ENCODE data around the gene FOXP1.

Gene FOXP1

GRCh38 chr3:70963431-70964275 lies 619.9 kb downstream of the FOXP1 start:
- DNase-seq: peak in 1 of 56 donors; percentile 14

DNA sequence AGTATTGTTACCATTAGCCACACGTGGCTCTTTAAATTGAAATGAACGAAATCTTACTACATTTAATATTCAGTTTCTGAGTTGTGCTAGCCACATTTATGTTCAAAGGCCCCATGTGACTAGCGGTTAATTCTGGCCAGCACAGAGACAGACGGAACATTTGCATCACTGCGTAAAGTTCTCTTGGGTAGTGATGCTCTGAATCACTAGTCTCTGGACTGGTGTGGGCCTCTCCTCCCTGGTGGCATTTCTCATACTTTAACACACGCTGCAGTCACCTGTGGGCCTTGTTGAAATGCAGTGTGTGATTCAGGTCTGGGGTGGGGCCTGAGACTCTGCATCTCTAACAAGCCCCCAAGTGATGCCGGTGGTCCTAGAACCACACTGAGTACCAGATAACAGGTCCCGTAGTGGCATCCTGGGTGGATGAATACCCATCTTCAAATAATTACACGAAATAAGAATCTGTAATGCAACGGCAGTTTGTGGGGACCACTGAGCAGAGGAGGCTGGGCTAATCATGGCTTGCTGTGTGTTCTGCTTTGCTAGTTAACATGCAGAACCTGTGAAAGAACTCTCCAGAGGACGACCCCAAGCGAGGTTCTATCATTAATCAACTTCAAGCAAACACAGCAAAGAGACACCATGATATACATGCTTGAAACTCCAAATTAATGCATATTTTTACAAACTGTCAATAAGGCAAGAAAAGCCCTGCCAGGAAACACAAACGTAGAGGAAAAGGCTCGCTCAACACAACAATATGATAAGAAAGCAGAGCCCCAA lies 623.8 kb downstream of the FOXP1 start:
- DNase-seq: no peak

DNA sequence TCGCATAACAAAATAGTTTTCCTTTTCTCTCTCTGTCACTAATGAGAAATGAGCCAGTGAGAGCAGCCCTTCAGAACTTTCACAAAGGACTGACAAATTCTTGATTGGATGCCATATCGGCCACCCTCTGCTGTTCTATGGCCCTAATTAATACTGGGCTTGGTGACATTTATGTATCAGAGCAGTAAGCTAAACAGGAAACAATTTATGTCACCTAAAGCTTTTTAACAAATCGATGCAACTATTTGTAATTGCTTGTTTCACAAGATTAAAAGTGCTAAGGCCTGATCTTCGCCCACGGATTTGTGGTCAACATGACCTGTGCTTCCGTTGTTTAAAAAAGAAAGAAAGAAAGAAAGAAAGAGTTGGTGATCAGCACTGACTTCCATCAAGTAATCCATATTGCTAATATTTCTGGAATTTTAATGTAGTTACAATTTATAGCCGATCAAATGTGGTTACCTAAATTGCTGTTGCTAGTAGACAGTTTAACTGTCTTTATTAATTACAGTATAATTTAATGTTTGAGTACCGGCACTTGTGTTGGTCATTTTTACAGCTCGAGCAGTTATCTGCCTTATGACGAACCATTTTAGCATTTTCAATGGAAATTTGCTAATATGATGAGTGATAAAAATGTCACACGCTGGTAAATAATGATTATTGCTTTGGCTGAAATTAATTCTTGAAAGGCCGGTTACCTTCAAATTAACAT lies 631.3 kb downstream of the FOXP1 start:
- DNase-seq: no peak

DNA sequence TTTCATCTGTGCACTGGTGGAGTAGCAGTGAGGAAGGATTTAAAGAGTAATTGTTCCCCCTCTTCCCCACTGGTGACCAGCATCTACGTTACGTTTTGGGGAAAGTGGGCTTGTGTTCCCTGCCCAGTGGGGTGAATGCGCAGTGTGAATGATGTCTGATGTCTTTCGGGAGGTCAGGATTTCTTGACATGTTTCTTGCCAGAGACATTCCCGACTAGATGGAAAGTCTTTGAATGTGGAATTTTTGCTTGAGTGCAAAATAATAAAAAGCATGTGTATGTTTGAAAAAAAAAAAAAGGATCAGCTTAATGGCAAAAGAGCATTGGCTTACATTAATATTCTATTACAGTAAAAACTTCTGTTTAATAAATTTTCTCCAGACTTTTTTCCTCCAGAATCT lies 632.2 kb downstream of the FOXP1 start:
- DNase-seq: no peak

GRCh38 chr3:70947579-70947978 lies 635.9 kb downstream of the FOXP1 start:
- no peak for DNase-seq

- no peak for DNase-seq
These were observed 639.6 kb downstream of the FOXP1 start for GRCh38 chr3:70943886-70944285.

DNA sequence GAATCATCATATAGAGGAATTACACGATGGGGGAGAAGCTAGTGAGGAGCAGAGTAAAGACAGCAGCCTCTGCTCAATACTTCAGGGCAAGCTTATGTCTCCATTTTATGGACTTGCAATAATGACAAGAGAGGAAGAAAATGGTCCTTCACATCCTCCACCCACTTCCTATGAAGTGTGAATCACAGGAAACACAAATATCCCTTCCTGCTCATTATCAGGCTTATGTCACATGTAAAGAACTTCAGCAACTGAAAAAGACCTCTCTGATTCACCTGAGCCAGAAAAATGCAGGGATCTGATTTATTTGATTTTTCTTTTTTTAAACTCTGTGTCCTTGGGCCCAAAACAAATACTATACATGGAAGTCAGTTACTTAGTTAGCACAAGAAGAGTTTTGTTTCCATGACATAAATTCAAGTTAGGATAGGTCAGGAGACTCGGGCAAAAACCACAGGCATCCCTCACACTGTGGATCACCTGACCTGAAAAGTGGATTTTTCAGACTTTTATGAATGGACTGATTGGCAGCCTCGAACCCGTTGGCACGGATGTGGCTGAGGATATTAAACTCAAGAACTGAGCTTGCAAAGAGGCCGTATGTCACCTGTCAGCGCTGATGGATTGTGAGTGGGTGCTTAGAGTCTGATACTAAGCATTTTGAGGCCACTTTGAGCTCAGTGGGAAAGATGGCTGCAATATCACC lies 650.3 kb downstream of the FOXP1 start:
- DNase-seq: no peak

DNA sequence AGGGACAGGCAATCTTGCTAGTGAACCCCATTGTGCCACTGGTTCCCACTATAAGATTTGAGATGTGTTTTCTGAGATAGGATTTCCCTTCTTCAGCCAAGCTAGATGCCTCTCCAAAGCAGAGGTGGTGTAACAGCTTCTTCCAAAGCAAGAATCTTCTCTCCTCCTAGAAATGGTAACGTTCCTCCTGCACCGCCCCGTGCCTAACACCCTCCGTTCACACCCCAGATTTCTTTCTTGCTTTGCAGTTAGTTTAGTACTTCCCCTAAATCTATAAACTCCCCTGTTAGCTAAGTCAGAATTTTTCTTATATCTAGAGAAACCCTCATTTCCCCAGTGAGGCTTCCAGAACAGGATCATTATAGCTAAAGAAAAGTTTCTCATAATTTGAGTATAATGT lies 653.5 kb downstream of the FOXP1 start:
- no peak for DNase-seq

GRCh38 chr3:70927239-70927638 lies 656.3 kb downstream of the FOXP1 start:
- no peak for DNase-seq

GRCh38 chr3:70926835-70927234 lies 656.7 kb downstream of the FOXP1 start:
- no peak for DNase-seq

- no peak for DNase-seq
These were observed 663.9 kb downstream of the FOXP1 start for GRCh38 chr3:70919661-70920060.

DNA sequence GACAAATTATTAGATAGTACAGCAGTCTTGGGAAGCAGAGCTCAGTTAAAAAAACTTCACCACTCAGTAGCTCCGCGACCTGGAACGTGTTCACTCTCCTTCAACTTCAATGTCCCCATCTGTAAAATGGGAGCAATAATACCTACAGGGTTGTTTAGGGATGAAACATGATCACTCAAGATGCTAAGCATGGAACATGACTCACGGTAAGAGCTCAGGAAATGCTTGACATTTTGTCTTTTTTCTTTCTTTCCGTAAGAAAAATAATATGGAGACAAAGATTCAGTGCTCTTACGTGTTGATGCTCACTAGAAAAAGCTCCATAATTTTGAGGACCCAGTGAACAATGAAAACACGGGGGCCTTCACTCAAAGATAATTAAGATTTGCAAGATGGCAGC lies 664.4 kb downstream of the FOXP1 start:
- no peak for DNase-seq

DNA sequence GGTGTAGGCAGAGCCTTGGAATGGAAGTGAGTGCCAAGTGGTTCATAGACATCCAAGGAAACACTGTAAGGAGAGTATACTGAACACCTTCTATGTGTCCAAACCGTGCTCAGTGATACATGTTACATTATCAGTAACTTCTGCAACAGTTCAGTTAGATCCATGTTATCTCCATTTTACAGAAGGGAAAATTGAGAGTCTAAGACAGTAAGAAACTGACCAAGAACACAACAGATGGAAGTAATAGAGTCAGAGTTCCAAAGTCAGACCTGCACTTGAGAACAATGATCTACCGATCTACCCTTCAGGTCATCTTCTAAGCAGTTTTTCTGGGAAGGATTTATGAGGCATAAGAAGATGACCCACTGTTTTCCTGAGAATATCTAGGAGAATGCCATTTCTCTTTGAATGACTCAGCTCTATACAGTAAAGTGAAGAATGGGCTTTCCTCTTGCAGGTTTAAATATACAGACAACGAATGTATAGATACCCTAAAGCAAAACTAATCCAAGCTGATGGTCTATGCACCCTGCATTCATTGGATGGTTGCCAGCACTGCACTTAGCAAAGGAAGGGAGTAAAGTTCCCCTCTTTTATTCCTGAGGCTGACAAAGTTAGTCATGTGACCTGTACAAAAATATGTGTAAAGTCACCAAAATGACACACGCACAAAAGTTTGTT lies 667.0 kb downstream of the FOXP1 start:
- DNase-seq: no peak

- DNase-seq: no peak
These were observed 668.7 kb downstream of the FOXP1 start for GRCh38 chr3:70914862-70915261.

DNA sequence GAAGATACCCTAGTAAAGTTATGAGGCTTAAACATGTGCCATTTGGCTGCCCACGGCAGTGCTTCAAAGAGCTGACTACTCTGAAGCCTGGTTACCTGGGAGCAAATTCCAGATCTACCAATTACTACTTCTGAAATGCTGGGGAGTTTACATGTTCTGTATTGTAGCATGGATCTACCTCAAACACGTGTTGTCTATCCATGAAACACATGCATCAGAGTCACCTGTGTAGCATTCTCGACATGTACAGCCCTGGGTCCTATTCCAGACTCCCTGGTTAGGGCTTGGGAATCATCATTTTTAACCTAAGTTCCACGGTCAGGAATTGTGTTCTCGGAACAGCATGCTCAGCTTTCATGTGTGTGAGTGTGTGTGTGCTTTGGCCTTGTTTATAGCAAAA lies 671.8 kb downstream of the FOXP1 start:
- no peak for DNase-seq

DNA sequence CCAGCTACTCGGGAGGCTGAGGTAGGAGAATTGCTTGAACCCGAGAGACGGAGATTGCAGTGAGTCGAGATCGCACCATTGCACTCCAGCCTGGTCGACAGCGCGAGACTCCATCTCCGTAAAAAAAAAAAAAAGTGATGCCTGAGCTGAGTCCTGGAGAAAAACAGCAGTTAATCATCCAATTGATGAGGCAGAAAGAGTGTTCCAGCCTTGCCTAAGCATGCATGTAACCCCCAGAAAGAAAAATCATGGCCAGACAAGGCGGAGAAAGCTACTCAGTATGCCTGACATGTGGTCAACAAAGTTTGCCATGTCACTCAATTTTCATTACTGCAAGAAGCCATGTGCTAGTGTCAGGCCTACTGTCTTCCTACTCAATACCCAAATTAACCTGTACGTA lies 678.0 kb downstream of the FOXP1 start:
- no peak for DNase-seq

Data from nucleus accumbens (tissue), 56 donors.